Measurements from ENCODE around the gene NHSL2.
A peak's percentile ranks its signal among the peaks of the same experiment; 100 is the strongest.
"Not testable (repeated sequence)": the region's sequence is repeated elsewhere in the genome, so short reads cannot be mapped to it uniquely, and the experiment has no call there.

The NHSL2 gene

DNA sequence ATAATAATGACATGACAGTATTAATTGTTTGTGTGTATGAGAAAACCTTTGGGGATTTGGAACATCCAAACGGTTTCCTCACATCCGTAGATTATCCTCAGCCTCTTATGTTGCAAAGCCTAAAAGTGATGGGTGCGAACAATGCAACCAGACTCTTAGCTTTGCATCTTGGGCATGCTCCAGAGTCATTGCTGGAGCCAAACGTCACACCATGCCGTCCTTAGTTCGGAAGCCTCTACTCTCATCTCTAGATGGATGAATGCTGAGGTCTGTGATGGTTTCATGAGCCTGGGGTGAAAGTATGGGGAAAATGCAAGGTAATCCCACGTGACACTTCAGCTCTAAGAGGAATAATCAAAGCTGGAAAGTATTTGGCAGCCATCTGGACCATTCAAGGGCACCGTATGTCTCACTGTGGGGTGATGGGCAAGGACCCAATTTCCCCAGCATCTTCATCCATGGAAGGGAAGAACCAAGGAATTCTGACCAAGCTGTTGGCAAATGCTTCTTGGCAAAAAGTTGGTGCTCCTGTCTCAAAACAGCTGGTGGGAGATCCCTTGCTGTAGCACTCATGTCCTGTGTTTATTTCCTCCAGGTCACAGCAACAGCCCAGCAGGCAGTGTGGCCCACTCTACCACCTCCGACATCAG, 227.3 kb downstream of the NHSL2 start:
- no peak for DNase-seq

DNA sequence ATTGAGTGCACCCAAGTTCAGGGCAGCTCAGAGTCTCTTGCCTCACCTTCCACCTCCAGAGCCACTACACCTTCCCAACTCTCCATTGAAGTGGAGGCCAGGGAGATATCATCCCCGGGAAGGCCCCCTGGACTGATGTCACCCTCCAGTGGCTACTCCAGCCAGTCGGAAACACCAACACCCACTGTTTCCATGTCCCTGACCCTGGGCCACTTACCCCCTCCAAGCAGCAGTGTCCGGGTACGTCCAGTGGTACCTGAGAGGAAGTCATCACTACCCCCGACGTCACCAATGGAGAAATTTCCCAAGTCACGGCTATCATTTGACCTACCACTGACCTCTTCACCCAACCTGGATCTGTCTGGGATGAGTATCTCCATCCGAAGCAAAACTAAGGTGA, 228.9 kb downstream of the NHSL2 start:
- no peak for DNase-seq

- DNase-seq: no peak
These were observed 230.8 kb downstream of the NHSL2 start for GRCh38 chrX:72141372-72142004.

- DNase-seq: no peak
These were observed 231.6 kb downstream of the NHSL2 start for GRCh38 chrX:72142094-72142793.

GRCh38 chrX:72142794-72143608, 232.4 kb downstream of the NHSL2 start:
- no peak for DNase-seq

DNA sequence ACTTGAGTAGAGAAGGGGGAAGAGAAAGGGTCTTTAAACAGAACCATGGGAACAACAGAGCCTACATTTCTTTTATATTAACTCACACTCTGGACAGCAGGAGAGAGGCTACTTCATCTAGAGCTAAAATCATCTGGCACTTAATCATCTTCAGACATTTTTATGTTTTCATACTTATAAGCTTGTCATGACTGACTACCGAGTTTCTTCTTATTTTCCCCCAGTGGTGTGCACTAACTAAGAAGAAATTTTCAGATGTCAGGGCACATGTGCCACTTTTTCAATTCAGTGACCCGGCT, 232.9 kb downstream of the NHSL2 start:
- DNase-seq: no peak

DNA sequence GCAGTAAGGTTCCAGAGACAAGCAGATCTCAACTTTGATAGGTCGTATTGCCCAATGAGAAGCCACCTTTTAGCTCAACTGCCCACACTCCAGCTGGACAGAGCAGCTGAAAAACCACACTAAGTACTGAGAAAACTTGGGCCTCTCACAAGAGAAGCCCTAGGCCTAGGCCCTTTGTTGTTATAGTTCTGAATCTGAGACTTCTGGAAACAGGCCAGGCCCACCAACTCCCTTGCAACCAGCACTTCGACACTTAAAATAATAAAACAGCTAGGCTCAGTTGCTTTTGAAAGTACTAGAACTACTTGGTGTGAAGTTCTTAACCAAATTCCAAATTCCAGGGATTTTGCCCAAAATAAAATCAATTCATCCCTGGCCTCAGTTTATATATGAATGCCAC, 234.5 kb downstream of the NHSL2 start:
- DNase-seq: no peak

DNA sequence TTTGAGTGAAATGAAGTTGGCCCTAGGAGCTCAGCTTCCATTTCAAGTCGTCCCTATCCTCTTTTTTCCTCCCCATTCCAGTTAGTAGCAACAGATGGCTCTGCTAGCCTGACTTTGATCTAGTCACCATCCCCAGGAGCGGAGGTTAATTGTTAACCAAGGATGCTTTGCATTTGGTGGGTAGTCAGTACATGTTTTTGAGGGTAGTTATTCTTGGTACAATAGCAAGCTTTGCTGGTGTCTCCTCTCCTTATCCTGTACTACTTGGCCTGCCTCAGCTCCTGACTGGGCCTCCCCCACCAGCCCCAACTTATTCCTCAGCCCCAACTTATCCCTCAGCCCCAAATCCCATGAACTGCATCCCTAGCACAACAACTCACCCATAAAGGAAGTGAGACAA, 235.9 kb downstream of the NHSL2 start:
- no peak for DNase-seq

- DNase-seq: no peak
These were observed 248.1 kb downstream of the NHSL2 start for GRCh38 chrX:72158773-72159172.

DNA sequence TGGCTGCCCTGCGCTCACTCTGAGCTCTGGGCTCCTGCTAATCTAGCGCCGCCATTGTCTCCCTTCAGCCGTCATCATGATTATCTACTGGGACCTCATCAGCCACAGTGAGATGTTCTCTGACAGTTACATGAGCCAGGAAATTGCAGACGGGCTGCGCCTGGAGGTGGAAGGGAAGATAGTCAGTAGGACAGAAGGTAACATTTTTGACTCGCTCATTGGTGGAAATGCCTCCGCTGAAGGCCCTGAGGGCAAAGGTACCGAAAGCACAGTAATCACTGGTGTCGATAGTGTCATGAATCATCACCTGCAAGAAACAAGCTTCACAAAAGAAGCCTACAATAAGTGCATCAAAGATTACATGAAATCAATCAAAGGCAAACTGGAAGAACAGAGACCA, 249.1 kb downstream of the NHSL2 start:
- no peak for DNase-seq

GRCh38 chrX:72165551-72165950, 254.9 kb downstream of the NHSL2 start:
- DNase-seq: no peak

DNA sequence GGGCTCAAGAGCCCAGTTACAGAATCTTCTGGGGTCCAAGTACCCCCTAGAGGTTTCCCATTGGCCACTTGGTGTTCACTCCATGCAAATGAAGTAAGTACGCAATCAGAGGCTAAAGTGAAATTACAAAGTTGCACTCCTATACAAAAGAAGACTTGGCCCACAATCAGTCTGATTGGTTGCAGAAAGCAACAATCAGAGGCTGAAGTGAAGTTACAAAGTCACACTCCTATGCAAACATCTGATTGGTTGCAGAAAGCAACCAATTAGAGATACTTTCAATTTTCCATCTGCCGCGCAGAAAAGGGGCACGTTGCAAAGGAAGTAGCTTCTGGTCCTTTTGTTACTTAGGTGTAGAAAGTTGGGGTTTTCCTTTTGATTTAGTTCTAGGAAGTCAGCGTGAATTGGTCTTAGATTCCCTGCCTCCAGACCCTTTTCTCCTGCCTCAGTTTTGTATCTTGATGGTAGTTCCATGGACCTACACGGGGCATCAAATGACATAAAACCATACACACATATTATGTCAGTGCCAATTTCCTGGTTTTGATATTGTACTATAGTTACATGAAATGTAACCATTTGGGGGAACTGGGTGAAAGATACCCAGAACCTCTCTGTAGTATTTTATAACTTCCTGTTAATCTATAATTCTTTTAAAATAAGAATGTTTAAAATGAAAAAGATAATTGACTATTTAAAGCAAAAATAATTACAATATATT, 258.5 kb downstream of the NHSL2 start:
- peak; percentile 54 to 83 for DNase-seq

GRCh38 chrX:72176289-72176688, 265.6 kb downstream of the NHSL2 start:
- DNase-seq: not testable (repeated sequence)

DNA sequence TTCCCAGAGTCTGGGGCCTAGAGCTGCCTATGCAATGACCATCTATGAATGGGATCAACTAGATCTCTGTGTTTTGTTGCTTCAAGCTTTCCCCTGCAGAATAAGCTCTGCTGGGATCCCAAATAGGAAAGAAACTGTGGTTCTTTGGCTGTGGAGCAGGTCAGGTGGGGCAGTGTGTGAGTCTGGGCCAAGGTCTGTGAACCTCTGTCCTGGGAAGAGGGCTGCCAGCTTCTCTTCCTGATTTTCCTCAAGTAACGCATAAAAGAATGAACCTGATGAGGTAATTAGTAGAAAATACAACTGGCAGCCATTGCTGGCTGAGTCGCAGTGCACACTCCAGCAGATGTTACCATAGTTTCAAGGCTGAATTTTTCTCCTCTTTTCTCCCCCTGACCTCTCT, 266.3 kb downstream of the NHSL2 start:
- no peak for DNase-seq

GRCh38 chrX:72180539-72180938, 269.9 kb downstream of the NHSL2 start:
- no peak for DNase-seq

DNA sequence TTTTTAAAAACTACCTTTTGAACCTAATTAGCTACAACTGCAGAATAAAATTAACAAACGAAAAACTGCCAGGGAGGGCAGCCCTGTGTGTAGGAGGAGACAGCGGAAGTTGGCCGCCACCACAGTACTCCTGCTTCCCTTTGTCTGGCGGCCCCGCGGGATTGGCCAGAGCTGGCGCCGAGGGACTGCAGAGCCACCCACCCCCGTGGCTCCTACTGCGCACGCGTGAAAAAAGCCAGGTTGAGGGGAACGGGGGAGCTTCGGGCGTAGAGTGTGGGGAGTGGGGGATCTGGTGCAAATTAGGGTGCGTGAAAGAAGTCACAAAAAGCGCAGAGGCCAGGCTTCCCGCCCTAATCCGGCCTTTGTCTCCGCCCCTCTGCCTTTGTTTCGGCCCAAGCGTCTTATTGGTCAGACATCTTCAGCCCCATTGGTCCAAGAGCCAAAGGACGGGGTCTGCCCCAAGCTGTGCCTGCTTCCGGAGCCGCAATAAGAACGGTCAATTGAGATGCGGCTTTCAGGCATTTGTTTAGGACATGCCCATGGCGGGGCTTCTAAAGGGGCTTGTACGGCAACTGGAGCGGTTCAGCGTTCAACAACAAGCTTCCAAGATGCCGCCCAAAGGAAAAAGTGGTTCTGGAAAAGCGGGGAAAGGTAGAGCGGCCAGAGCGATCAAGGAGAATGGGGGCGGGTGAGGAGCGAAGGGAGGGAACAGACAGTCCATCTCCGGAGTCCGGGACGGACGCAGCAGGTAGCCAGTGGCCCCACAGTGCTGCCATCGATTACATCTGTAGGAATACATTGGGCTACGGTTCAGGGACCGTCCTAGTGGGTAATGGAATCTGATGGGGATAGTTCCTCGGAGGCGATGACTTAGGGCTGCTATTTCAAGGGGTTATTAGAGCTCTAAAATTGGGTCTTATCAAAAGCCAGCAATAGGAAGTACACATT, 270.8 kb downstream of the NHSL2 start, which contains the start of gene PIN4:
Gene PIN4, plus strand, starts transcription at position 580 of the 948 bp plus-strand sequence. Its CDS starts 29 bp downstream, at position 609.
- DNase-seq: peak; percentile 91 to 94

GRCh38 chrX:72182924-72183323, 272.3 kb downstream of the NHSL2 start:
- no peak for DNase-seq

DNA sequence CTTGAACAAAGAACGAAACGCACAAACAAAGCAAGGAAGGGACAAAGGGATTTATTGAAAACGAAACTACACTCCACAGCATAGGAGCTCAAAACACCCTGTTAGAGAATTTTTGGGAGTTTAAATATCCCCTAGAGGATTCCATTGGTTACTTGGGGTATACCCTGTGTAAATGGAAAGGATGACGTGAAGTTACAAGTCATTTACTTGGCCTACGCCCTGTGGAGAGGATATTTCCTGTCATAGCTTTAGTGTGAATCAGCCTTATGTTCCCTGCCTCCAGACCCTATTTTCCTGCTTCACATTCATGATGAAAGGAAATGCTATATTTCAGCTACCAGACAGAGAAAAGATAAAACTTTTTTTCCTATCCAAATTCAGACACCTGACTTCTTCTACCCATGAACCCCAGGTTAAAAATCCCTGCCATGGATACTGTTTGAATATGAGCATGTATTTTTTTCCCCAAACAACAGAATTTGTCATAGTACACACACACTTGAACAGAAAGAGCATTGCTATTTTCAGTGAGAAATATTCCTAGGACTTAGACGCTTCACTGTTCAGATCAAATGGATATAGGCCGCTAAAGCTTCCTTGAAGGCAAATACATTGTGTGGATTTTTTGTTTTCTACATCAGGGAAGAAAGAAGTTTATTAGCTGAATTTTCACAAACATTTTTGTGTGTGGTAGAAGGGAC, 291.3 kb downstream of the NHSL2 start:
- no peak for DNase-seq

Measured in CD4-positive, alpha-beta T cell treated with Interleukin-4 for 1 hour (primary cell).